GM12878 (cell line): ENCODE results near the gene EIF2S2.
"Not testable (repeated sequence)": the region's sequence is repeated elsewhere in the genome, so short reads cannot be mapped to it uniquely, and the experiment has no call there.

Source experiments
- BHLHE40 ChIP-seq, 2 experiments: fragments of 450-650 bp in 1 of 2; IDR thresholded peaks; 2 replicates each; pipeline ENCODE4 v1.6.1; 2011 to 2017; ENCODE audit warnings: low read depth in 2 of 2, borderline replicate concordance in 1 of 2, improper control_type of control experiment in 1 of 2, low read length in 1 of 2, mild to moderate bottlenecking in 1 of 2
- CHD2 ChIP-seq: IDR thresholded peaks from 2 replicates; pipeline ENCODE4 v1.6.1; 2011; ENCODE audit warnings: low read depth, low read length, improper control_type of control experiment, borderline replicate concordance
- CTCF ChIP-seq, 3 experiments: IDR thresholded peaks in 2 of 3; conservative IDR thresholded peaks in 1 of 3; 2 replicates each; pipeline ENCODE4 v1.5.1; 2011; ENCODE audit warnings: low read depth in 3 of 3, low read length in 3 of 3, mild to moderate bottlenecking in 3 of 3, control low read depth in 2 of 3, moderate library complexity in 2 of 3, inconsistent platforms in 1 of 3, mixed read lengths in 1 of 3; ENCODE audit not compliant: control insufficient read depth in 2 of 3, insufficient read depth in 1 of 3; ENCODE audit errors: extremely low read depth in 1 of 3
- EGR1 ChIP-seq, 2 experiments: IDR thresholded peaks; 1 replicate in 1 of 2; 2 replicates in 1 of 2; pipeline ENCODE4 v1.6.1; 2011 to 2012; ENCODE audit warnings: low read depth in 2 of 2, low read length in 2 of 2, borderline replicate concordance in 1 of 2, mild to moderate bottlenecking in 1 of 2, moderate library complexity in 1 of 2
- HDAC2 ChIP-seq: fragments of 200-600 bp; sonication (generic); IDR thresholded peaks from 2 replicates; pipeline ENCODE4 v1.6.1; 2017
- IKZF1 ChIP-seq: fragments of 450-650 bp; conservative IDR thresholded peaks from 2 replicates; pipeline ENCODE4 v1.6.1; 2017; ENCODE audit warnings: antibody characterized with exemption, mild to moderate bottlenecking
- MTA3 ChIP-seq: IDR thresholded peaks from 2 replicates; pipeline ENCODE4 v1.6.1; 2012; ENCODE audit warnings: low read length, inconsistent platforms, borderline replicate concordance
- MXI1 ChIP-seq: fragments of 150-350 bp; IDR thresholded peaks from 2 replicates; pipeline ENCODE4 v1.6.1; 2011; ENCODE audit warnings: low read depth, mild to moderate bottlenecking, inconsistent platforms, low read length, improper control_type of control experiment
- POLR2A ChIP-seq: IDR thresholded peaks from 2 replicates; pipeline ENCODE4 v1.6.1; 2011; ENCODE audit warnings: low read depth, mild to moderate bottlenecking, low read length
- POLR2AphosphoS5 ChIP-seq: IDR thresholded peaks from 2 replicates; pipeline ENCODE4 v1.6.1; 2011; ENCODE audit warnings: mild to moderate bottlenecking, low read length, inconsistent platforms
- STAT1 ChIP-seq: fragments of 450-650 bp; conservative IDR thresholded peaks from 2 replicates; pipeline ENCODE4 v1.6.1; 2014; ENCODE audit warnings: antibody characterized with exemption, mild to moderate bottlenecking
- TAF1 ChIP-seq: IDR thresholded peaks from 2 replicates; pipeline ENCODE4 v1.6.1; 2011; ENCODE audit warnings: mild to moderate bottlenecking, low read depth, low read length, borderline replicate concordance
- TBL1XR1 ChIP-seq: IDR thresholded peaks from 2 replicates; pipeline ENCODE4 v1.6.1; 2012; ENCODE audit warnings: low read depth, low read length, improper control_type of control experiment
- ZBTB11 ChIP-seq: fragments of 450-650 bp; formaldehyde crosslinking; IDR thresholded peaks from 2 replicates; pipeline ENCODE4 v1.5.0; 2022; ENCODE audit warnings: mild to moderate bottlenecking, missing genetic modification characterization

- TF ChIP-seq HDAC2; STAT1; EGR1 (IDR thresholded peaks at IDR 0.05; ENCODE audit: borderline replicate concordance in 1 of 2, low read depth in 2 of 2, low read length in 2 of 2); POLR2A; MXI1; BHLHE40 (IDR thresholded peaks at IDR 0.05; ENCODE audit: borderline replicate concordance in 1 of 2, low read depth in 2 of 2, low read length in 1 of 2); MTA3; IKZF1; CTCF (IDR thresholded peaks at IDR 0.05 in 2 of 3, conservative IDR thresholded peaks at IDR 0.05 in 1 of 3; ENCODE audit: control insufficient read depth in 2 of 3, extremely low read depth in 1 of 3, insufficient read depth in 1 of 3, low read depth in 3 of 3, low read length in 3 of 3); TBL1XR1; CHD2; ZBTB11 (CRISPR knock-in tag); POLR2AphosphoS5; TAF1: not testable (repeated sequence)
Measured at GRCh38 chr20:34152073-34152472, 40.0 kb upstream of the EIF2S2 start.
